Measurements from ENCODE around the gene GP1BB. TPM values are rescaled to one million over a fixed set of nuclear protein-coding genes. Genes with fewer than 3 reads are reported as not detected.

Gene GP1BB
- total and polyA plus RNA-seq, 2 donors (not counting 3 experiments of a cell fraction or from before 2014, with no cell fraction given), result 1.7 to 6.2 TPM

DNA sequence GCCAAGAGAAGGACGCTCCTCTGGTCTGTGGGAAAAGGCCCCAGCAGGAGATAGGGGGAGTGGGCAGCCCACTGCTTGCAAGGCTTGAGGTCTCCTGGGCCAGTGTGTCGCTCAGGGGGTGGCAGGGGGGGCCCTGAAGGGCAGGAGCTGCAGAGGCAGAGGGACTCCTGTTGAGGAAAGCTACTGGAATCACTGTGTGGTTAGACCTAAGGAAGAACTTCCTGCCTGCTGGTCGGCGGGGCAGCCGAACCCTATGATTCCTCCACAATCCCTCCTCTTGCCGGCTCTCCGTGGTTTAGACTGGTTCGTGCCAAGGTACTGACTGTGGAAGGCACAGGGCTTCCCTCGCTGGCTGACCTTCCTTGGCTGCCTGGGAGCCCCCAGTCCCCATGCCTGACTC is 6.2 kb downstream of the GP1BB start:
- no TSS peak for BruUV-seq (replicated peaks)

More for the DNA sequence above, 6.2 kb downstream of the GP1BB start:
- Histone ChIP-seq H4K20me1 (replicated peaks; ENCODE audit: control insufficient read depth, extremely low read depth, insufficient read depth, low read length) (no peaks in the 10 kb centered on the region), H3K4me1 (ENCODE audit: control insufficient read depth, extremely low read depth, insufficient read depth, low read length) (peaks cover 3% of the 10 kb centered on the region), H3K36me3 (ENCODE audit: control insufficient read depth in 2 of 2, extremely low read depth in 1 of 2, insufficient read depth in 2 of 2, low read length in 2 of 2) (no peaks in the 10 kb centered on the region), H3K9ac (replicated peaks; ENCODE audit: extremely low read depth, insufficient read depth, low read length) (no peak overlapping the region), H3K79me2 (ENCODE audit: control insufficient read depth, insufficient read depth, low read length) (no peaks in the 10 kb centered on the region), H3K4me3 (replicated peaks in 1 of 3; ENCODE audit: insufficient read depth in 1 of 3, low read depth in 1 of 3, low read length in 3 of 3) (no peak overlapping the region), H3K27me3 (ENCODE audit: control insufficient read depth in 2 of 2, insufficient read depth in 2 of 2, low read length in 2 of 2) (peaks cover 0 to 1% of the 10 kb centered on the region in 2 experiments), H3K9me3 (replicated peaks; ENCODE audit: control insufficient read depth, insufficient read depth, low read length) (no peaks in the 10 kb centered on the region), H2AFZ (ENCODE audit: low read depth, low read length) (no peak overlapping the region), H3K27ac (ENCODE audit: insufficient read depth, low read depth, low read length) (no peak overlapping the region), H3K9me1 (replicated peaks; ENCODE audit: control insufficient read depth, extremely low read depth, insufficient read depth, low read length) (no peaks in the 10 kb centered on the region), H3K4me2 (ENCODE audit: insufficient read depth, low read length) (no peak overlapping the region)
- TF ChIP-seq, protein P1, sequence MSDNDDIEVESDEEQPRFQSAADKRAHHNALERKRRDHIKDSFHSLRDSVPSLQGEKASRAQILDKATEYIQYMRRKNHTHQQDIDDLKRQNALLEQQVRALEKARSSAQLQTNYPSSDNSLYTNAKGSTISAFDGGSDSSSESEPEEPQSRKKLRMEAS (IDR thresholded peaks at IDR 0.05; ENCODE audit: insufficient read depth, insufficient read length), result no peak
- TF ChIP-seq JUN (IDR thresholded peaks at IDR 0.05; ENCODE audit: borderline replicate concordance, insufficient read depth, insufficient read length, low read depth), result no peak
- no peak for TF ChIP-seq GATA2 (IDR thresholded peaks at IDR 0.05; ENCODE audit: insufficient read depth, insufficient read length, low read depth, low read length)
- no peak for TF ChIP-seq POLR2AphosphoS5 (IDR thresholded peaks at IDR 0.05; ENCODE audit: insufficient read depth, low read depth, low read length)
- TF ChIP-seq, protein P2, sequence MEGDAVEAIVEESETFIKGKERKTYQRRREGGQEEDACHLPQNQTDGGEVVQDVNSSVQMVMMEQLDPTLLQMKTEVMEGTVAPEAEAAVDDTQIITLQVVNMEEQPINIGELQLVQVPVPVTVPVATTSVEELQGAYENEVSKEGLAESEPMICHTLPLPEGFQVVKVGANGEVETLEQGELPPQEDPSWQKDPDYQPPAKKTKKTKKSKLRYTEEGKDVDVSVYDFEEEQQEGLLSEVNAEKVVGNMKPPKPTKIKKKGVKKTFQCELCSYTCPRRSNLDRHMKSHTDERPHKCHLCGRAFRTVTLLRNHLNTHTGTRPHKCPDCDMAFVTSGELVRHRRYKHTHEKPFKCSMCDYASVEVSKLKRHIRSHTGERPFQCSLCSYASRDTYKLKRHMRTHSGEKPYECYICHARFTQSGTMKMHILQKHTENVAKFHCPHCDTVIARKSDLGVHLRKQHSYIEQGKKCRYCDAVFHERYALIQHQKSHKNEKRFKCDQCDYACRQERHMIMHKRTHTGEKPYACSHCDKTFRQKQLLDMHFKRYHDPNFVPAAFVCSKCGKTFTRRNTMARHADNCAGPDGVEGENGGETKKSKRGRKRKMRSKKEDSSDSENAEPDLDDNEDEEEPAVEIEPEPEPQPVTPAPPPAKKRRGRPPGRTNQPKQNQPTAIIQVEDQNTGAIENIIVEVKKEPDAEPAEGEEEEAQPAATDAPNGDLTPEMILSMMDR (IDR thresholded peaks at IDR 0.05; ENCODE audit: extremely low read depth in 1 of 2, insufficient read depth in 1 of 2, low read depth in 1 of 2, low read length in 2 of 2), result no peak
- TF ChIP-seq EZH2 (IDR thresholded peaks at IDR 0.05; ENCODE audit: borderline replicate concordance, low read depth, low read length, severe bottlenecking), result no peak
- TF ChIP-seq MYC (IDR thresholded peaks at IDR 0.05; ENCODE audit: low read depth, low read length), result no peak
- no peak for TF ChIP-seq FOS (IDR thresholded peaks at IDR 0.05; ENCODE audit: borderline replicate concordance, insufficient read depth, low read length)
- TF ChIP-seq POLR2A (IDR thresholded peaks at IDR 0.05; ENCODE audit: low read depth, low read length), result no peak
- DNase-seq (ENCODE audit: low read depth, low spot score), result no peak
- dilution Hi-C loops (cut with MboI; ENCODE audit: extremely low pct_ligation_motif_present, low sequenced_read_pairs), result no loop called here
- ChIA-PET CTCF (interaction anchor here (1.1 to 5.5 kb wide), 19 partner anchors 12 to 286 kb away, joined by 3 to 372 read pairs (median 15); partner anchors contain the start of genes COMT, GNB1L, RTL10 and TXNRD2), POLR2A (no interaction called here)
- FAIRE-seq, result no peak
- intact Hi-C loops (cut with micrococcal nuclease), result no loop called here

All from endothelial cell of umbilical vein (primary cell).